NCI-H524 (cell line): Measurements from ENCODE around the gene LRRC57.
"Not testable (repeated sequence)": the region's sequence is repeated elsewhere in the genome, so short reads cannot be mapped to it uniquely, and the experiment has no call there.

Source experiments
- DNase-seq, 2 experiments: peaks; one replicate each; lab custom pipeline; 2025; lab: John Stamatoyannopoulos, UW

LRRC57 gene

DNA sequence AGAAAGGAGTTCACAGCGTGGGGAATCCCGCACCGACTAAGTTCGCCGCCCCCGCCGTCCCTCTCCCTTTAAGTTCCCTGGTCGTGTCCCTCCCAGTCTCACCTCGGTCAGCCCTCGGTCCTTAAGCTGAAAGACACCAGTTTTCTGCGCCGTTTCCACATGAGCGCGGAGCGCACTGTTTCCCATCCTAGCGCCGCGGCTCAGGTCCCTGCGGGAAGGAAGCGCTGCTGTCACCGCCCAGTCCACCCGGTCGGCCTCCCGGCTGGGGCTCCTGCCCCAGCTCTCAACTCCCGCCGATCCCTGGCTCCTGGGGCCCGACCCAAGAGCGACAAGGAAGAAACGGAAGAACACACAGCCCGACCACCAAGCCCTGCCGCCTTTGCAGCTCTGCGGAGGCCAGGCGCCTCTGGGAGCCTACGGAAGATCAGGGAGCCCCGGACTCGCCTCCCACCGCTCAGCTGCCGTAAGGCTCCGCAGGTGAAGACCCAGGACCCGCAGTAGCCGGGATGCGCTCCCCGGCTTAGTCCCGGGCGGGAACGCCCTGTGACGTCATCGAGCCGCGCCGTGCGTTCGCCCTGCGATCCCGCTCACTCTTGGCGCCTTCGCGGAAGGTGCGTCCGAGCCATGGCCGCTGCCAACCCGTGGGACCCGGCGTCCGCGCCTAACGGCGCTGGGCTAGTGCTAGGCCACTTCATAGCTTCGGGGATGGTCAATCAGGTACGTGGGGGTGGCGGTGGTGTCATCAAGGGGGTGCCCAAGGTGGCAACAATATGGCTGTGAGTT is at the start of gene LRRC57, which contains the start of gene HAUS2:
TSS of gene LRRC57 (minus strand) at position 545 of the 783 bp plus-strand sequence. CDS start at position 186, 359 bp downstream.
TSS of gene HAUS2 (plus strand) at position 590 of the 783 bp plus-strand sequence. CDS start at position 625, 35 bp downstream.
- peak; percentile 66 to 87 for DNase-seq

DNA sequence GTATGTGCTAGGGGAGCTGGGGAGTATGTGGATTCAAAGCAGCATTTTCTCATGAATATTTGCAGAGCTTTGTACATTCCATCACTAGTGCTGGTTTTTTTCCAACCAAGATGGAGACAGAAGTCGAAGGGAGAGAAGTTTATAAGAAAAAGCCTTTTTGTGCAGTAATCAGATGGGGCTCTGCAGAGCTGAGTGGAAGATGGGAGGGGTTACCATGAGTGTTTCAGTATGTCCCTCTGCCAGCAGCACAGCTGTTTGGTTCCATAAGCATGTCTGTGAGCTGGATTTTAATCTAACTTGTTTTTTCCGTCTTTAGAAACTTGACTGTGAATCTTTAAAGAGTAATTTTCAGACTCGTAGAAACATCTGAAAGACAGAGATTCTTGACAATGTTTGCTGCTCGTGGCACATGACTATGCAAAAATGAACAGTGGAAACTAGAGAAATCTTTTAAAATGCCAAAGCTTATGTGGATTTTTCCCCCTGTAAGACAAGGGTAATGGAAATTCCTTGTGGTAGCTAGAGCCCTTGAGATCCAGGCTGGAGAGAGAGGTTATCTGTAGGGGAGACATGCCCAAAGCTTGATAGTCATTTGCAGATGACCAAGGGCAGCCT is 47.1 kb upstream of the LRRC57 start:
- DNase-seq = peak in 1 of 2 experiments; percentile 22

DNA sequence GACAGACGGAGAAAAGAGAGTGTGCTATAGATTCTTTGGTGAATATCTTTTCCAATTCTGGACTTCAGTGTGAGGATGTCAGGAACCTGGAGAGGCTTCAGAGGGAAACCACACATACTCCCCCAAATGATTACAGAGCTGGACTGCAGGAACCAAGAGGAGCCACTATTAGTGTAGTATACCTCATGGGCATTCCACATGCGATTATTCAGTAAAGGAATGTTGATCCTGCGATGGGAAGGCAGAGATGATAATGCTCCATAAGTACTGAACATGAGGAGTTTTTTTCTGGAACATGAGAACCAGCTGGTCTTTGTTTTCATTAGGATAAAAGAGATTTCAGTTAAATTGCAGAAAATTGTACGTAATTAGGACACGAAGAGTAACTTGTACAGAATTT is 45.5 kb upstream of the LRRC57 start:
- no peak for DNase-seq

DNA sequence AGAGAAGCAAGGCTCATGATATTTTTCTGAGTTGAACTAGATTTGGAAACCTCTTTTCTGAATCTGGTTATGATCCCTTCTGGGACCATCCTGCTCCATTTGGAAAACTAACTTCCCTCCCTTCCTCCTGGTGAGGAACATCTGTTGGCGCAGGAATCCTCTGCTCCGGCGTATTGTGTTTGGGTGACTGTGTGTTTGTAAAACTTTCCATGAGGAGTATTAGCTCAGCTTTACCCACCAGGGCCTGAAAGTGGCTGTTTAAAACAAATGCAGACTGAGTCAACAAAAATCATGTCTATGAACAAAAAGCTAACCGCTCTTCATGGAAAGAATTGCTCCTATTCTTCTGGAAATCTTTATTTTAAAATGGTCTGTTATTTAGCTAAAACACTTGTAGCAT is 44.5 kb upstream of the LRRC57 start:
- no peak for DNase-seq

DNA sequence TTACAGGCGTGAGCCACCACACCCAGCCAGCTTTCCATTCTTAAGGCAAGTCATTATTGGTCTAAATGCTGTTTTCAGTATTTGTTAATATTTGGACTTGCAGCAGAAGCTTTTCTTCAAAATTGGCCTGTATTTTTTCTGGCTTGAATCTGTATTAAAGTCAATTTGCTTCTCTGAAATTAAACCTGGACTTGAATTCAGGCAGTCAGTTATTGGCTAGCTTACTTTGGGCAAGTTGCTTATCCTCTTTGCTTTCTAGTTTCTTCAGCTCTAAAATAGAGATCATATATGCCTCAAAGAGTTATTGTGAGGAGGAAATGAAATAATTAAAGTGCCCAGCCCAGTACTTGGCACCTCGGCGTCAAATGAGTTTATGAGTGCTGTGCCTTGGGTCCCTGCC is 44.1 kb upstream of the LRRC57 start:
- no peak for DNase-seq

DNA sequence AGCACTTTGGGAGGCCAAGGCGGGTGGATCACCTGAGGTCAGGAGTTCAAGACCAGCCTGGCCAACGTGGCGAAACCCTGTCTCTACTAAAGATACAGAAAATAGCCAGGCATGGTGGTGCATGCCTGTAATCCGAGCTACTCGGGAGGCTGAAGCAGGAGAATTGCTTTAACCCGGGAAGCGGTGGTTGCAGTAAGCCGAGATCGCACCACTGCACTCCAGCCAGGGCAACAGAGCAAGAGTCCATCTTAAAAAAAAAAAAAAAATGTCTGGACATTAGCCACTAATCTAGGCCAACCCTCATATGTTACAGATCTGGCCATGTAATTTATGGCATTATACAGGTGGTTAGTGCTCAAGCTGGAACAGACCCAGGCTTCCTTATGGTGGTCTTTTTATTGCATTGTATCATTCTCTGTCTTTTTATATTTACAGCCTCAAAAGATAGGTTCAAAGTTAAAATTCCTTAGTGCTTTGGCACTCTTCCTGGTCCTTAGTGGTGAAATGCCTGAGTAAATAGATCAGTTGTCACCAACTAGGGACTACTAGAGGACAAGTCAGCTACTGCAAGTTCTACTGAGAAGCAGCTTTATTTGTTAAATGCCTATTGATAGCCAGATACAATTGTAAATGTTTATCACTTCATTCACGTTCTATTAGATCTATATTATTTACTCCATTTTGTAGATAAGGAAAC is 42.8 kb upstream of the LRRC57 start:
- peak in 1 of 2 experiments; percentile 27 for DNase-seq

DNA sequence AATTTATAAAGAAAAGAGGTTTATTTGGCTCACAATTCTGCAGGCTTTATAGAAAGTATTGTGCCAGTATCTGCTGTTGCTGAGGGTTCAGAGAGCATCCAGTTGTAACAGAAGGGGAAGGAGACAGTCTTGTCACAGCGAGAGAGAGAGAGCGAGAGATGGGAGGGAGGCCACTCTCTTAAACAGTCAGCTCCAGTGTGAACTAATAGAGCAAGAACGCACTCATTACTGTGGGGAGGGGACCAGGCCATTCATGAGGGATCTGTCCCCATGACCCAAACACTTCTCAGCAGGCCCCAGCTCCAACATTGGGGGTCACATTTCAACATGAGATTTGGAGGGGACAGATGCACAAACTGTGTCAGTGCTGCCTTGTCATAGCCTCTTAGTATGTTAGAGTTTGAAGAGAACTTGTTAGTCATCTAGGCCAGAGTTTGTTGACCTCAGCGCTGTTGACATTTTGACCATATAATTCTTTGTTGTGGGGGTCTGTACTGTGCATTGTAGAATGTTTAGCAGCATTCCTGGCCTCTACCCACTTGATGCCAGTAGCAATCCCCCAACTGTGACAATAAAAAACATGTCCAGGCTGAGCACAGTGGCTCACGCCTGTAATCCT is 42.1 kb upstream of the LRRC57 start:
- no peak for DNase-seq

DNA sequence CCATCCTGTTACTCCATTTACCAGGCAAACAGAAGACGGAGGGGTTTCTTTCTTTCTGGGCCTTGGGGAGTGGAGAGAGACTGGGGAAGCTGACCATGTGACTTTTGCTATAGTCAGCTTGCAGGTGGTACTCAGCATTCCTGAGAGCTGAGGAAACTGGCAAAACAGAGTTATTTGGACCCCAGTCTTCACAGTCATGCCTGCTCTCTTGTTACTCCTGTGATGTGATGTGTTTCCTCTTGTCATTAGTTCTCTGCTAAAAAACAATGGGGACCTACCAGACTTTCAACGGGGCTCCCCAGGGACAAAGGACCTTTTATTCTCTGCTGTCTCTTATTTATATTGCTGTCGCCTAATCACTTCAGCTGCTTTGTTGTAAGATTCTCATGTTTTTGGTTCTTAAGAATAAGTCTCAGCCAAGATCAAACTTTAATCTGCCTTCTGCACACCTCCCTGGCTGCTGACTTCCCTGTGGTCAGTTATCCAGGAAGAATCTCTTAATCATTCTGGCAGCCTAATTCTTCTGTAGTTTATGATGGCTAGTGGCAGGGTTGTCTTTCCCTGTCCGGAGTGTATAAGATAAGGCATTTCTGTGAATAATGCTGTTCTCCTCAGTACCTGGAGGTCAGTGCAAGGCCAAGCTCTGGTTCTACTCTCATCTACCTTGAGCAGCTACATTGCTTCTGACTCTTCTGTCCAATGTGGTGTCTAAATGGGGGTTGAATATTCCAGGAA is 35.6 kb upstream of the LRRC57 start:
- no peak for DNase-seq

DNA sequence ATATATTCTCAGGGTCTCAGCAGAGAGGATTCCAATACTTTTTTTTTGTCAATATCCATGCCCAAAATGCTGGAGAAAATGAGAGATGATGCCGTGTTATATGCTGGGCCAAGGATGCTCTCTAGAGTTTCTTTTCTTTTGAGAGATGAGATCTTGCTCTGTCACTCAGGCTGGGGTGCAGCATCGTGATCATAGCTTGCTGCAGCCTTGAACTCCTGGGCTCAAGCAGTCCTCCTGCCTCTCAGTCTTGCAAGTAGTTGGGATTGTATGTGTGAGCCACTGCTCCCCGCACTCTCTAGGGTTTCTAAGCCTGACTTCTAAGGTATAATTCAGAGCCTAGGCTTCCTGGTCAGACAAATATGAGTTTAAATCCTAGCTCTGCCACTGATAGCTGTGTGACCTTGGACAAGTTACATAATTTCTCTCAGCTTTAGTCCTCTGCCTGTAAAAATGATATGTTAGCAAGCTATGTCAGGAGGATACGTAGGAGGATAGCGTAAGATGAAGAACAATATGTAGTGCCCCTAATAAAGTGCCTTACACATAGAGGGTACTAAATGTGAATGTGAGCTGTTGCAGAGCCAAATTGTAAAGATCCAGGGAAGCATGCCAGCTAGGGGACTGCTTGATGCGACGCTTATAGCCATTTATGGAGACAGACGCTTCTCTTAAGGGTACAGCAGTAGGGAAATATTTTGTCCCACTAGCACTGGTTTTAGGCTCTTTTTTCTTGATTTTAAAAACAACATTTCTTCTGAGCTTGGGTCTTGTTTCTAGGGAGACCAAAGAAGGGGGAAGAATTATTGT is 34.2 kb upstream of the LRRC57 start:
- DNase-seq = no peak

DNA sequence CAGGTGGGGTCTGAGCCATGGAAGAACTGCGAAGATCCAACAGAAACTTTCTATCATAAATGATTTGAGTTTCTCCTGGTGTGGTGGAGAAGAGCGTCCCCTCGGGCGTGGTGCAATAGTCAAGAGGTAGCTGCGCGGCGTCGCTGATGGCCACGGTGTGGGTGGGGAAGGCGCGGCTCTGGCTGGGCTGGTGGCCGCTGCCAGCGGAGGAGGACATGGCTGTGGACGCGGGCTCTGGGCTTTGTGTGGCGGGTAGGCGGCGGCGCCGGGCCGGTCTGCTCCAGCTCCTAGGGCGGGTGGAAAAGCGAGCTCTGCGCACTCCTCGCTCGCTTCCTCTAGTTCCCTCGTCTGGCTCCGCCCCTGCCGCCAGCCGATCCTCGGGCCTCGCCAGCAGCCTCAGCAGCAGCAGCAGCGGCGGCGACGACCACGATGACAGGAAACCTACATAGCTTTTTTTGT is 32.7 kb upstream of the LRRC57 start:
- DNase-seq = peak; percentile 46 to 85

DNA sequence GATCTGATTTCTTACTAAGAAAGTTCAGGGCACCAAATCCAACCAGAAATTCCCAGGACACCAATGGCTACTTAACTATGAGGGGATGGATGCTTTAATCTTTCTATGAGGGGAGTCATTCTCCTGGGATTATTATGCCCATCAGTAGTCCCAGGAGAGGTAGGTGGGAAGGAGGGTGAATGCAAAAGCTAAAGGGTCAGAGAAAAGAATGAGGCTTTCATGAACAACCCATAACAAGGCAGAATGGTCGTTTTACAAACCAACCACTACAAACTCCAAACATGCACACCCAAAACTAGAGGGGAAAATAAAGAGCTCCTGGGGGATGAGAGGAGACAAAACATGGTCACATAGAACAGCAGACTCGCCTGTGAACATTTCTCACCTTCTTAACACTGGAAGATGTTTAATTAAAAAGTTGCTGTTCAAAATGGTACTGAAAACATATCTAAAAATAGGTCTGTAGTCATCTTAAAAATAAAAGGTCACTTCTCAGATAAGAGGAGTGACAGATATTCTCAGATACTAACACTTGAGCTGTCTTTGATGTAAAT is 30.5 kb upstream of the LRRC57 start:
- DNase-seq = no peak

DNA sequence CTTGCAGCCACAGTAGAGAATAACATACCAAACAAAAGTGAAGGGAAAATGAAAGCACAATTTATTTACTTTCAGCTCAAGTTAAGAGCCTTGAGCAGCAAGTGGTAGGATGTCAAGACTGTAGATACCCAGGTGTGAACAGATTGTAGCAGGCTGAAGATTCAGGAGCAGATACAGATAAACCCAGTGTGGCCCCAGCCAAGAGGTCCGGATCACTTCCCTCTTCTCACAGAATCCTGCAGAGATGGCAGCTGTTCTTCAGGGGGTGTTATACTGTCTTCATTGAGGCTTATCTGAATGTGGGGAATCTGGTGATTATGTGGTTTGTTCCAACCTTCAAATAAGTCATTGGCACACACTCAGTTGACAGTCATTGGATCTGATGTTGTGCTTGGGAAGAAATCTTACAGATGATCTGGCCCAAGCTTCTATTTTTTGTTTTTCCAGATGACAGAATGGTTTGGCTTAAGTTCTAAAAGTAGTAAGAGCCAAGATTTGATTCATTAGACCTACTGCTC is 29.0 kb upstream of the LRRC57 start:
- peak; percentile 78 to 88 for DNase-seq

DNA sequence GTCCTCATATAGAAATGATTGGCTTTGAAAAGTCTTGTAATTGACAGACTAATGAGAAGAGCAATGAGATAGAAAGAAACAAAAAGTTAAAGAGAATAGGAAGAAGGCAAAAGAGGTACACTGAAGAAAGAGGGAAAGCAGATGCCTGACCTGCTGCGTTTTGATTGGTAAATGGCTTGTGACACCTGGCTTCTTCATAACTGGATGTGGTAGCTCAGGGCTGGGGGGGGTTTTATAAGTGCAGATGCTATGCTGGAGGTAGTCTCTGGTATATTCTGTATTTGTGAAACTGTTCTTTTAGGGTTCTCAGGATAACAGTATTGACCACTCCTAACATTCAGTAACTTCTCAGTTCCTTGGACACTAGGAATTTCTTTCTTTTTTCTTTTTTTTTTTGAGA is 28.2 kb upstream of the LRRC57 start:
- peak in 1 of 2 experiments; percentile 31 for DNase-seq

DNA sequence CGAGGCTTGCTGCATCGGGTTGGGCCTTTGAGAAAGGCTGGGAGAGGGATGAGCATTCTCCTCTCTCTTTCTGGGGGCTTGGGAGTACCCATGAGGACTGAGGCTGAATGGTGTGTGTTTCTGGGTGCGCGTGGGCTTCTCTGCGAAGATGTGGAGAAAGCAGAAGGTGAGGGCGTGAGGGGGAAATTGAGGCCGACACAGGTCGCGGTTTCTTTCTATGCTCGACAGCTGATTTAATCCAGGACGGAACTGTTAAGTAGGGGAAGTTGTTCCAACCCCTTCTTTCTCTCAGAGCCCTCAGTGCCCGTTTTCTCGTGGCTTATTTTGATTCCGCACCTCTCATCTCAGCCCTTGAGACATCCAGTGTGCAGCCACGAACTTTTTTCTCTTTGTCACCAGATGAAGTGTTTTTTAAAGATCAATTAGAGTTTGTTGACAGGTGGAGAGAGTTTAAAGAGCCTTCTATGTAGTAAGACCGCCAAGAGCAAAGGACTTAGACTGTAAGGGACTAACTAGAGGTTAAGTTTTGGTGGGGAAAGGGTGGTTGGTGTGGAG is 27.5 kb upstream of the LRRC57 start:
- peak in 1 of 2 experiments; percentile 61 for DNase-seq

DNA sequence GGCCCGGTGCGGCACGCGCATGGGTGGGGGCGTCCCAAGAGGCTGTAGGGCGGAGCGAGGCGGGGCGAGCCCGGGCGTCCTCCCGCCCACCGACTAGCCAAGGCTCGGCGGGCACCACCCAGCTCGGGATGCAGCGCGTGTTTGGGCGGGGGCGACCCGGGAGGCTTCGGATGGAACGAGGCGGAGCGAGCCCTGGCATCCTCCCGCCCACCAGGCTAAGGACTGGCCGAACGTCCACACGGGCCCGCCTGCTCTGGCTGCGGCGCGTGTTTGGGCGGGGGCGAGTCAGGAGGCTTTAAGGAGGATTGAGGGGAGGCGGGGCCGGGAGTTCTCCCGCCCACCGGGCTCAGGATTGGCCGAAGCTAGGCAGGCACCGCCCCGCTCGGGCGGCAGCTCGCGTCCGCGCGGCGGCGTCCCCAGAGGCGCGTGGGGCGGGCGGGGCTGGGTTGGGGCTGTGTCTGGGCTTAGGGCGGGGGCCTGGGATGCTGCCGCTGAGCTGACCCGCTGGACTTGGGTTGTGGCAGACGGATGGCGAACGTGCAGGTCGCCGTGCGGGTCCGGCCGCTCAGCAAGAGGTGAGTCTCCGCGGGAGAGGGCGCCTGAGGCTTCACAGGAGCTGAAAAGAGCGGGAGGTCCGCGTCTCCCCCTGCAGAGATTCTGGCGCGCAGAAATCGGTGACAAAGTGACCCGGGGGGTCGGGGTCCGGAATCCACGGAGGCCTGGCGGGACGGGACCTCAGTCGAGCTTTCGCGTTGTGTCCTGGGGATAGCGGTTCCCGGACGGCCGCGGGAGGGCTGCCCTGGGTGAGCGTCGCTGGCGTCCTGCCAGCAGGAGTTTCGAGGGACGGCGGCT is 26.8 kb upstream of the LRRC57 start, which contains the start of gene STARD9:
TSS of gene STARD9 (plus strand) at position 419 of the 852 bp plus-strand sequence. CDS start at position 529, 110 bp downstream.
- DNase-seq = peak; percentile 98

DNA sequence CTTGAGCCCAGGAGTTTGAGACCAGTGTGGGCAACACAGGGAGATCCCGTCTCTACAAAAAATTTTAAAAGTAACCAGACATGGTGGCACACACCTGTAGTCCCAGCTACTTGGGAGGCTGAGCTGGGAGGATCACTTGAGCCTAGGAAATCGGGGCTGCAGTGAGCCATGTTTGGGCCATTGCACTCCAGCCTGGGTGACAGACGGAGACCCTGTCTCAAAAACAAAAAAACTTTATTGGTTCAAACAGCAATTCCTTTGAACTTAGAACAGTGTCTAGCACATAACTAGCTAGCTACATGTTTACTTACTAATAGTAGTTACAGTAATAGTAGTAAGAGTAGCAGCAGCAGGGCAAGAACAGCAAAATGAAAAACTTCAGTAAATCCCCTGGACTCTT is 10.1 kb upstream of the LRRC57 start:
- no peak for DNase-seq

DNA sequence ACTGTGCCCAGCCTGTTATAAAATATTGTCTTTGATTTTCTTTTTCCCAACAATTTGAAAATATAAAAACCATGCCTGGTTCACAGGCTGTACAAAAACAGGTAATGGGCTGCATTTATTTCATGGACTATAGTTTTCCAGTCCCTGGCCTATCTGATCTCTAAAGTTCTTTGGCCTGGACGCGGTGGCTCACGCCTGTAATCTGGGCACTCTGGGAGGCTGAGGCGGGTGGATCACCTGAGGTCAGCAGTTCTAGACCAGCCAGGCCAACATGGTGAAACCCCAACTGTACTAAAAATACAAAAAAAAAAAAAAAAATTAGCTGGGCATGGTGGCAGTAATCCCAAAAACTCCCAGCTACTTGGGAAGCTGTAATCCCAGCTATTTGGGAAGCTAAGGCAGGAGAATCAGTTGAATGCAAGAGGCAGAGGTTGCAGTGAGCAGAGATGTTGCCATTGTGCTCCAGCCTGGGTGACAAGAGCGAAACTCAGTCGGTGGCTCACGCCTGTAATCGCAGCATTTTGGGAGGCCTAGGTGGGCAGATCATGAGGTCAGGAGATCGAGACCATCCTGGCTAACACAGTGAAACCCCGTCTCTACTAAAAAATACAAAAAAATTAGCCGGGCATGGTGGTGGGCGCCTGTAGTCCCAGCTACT is 8.1 kb upstream of the LRRC57 start:
- DNase-seq = not testable (repeated sequence)

DNA sequence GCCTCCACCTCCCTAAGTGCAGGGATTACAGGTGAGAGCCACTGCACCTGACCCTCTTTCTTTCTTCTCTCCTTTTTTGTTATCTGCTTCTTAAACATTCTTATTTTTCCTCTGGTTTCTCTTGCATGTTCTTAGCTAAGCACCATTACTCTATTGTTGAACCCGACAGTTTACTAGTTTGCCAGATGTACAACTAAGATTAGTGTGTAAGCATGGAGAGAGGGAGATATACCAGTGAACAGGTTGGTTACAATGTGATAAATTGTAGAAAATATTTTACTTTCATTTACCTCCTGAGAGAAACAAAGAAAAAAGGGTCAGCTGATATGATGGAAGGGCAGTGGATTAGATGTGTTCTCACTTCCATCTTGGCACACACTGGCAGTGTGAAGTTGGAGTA is 5.0 kb upstream of the LRRC57 start:
- no peak for DNase-seq
